OCI-M2 (cell line): ENCODE results near the gene CD81.

Source experiments
- DNase-seq: peaks from one replicate; lab custom pipeline; 2025; ENCODE audit not compliant: unreplicated experiment; lab: John Stamatoyannopoulos, UW

The CD81 gene

DNA sequence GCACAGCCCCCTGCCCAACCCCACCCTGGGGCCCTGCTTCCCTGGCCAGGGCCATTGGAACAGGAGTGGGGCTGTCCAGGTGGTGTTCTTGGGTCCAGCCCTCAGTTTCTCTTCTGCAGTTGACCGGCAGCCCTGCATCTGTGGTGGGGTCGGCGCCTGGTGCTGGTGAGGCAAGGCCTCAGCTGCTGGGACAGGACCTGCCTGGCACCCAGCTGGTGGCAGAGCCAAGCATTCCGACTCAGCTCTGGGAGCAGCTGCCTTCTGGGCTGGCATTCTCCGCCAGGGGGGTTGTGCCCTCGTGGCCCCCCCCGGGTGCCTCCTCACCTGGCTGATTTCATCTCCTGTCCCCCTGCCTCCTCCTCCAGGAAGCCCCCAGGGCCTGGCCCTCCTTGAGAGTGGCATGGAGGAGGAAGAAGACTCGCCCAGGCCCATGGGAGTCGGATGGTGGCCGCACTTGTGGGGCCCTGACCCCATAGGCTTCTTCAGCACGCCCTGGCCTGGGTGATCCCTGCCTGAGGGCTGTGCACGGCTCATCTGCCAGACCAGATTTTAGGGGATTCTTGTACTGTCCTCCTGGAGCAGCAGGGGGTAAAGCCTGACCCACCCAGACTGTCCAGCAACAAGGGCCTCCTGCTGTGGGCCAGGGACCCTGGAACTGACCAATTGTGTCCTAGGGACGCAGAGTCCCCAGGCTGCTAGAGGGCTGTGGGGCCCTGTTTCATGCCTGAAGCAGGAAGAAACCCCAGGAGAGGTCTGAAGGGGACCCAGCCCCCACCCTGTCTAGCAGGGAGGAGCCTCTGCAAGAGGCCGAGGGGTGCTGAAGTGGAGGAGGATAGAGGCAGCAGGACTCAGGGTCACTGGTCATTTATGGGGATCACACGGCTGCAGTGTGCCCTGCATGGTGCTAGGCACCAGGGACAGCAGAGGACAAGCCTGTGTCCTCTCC, 11.6 kb downstream of the CD81 start:
- DNase-seq, result no peak

DNA sequence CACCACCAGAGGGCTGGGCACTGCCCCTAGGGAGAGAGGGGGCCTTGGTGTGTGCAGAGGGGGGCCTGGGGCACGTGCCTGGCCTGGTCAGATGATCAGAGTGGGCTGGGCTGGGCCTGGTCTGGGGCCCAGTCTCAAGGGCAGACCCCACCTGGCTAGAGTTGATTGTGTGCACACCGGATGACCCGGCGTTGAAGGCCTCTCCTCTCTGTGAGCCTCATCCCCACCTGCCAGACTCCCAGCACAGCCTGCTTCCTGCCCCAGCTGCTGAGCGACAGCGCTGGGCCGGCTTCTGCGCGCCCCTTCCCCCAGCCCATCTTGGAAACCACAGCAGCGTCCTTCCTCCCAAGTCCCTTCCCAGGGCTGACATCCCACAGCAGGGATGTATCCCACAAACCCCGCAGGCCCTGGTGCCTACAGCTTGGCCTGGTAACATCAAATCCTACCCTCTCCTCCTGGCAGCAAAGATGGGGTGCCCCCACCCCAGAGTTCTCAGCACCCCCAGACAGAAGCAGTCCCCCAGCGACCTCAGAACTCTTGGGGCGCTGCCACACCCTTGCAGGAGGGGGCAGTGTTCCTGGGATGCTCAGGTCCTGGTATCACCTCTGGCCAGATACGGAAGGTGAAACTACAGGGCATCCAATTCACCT, 12.4 kb downstream of the CD81 start:
- DNase-seq, result no peak

DNA sequence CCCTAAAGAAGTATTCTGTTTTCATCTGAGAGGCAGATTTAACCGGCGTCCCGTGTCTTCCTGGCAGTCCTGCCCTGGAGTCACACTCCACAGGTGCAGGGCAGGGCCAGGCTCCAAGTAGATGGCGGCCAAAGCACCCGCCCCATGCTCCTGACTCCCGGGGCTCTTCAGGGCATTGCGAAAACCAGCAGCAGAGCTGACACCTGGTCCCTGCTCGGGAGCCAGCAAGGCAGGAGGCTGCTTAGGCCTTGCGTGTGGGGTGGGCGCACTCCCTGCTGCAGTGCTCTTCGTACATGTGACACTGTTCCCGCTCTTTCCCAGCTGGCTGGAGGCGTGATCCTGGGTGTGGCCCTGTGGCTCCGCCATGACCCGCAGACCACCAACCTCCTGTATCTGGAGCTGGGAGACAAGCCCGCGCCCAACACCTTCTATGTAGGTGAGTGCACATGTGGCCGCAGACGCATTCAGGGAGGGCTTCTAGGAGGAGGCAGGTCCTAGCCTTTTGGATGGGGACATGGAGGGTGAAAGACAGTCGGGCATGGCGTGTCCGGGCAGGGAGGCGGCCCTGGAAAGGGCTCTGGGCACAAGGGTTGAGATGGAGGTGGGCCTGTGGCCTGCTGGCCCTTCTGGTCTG, 13.1 kb downstream of the CD81 start:
- DNase-seq, result no peak

DNA sequence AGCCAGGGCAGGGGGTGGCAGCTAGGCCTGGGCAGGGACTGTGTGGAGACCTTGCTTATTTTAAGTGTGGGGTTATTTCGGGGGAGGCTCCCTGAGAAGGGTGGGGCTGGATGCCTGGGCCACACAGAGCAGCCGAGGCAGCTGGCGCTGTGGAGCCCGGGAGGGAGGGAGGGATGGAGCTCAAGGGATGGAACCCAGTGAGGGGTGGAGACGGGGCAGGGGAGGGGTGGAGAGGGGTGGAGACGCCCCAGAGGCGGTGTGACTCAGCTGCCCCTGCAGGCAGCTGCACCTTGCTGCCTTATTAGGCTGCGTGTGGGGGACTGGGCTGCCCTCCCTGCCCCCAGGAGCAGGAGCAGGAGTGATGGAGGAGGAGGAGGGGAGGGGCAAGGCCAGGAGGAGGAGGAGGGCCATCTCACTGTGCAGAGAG, 13.6 kb downstream of the CD81 start:
- DNase-seq, result no peak

DNA sequence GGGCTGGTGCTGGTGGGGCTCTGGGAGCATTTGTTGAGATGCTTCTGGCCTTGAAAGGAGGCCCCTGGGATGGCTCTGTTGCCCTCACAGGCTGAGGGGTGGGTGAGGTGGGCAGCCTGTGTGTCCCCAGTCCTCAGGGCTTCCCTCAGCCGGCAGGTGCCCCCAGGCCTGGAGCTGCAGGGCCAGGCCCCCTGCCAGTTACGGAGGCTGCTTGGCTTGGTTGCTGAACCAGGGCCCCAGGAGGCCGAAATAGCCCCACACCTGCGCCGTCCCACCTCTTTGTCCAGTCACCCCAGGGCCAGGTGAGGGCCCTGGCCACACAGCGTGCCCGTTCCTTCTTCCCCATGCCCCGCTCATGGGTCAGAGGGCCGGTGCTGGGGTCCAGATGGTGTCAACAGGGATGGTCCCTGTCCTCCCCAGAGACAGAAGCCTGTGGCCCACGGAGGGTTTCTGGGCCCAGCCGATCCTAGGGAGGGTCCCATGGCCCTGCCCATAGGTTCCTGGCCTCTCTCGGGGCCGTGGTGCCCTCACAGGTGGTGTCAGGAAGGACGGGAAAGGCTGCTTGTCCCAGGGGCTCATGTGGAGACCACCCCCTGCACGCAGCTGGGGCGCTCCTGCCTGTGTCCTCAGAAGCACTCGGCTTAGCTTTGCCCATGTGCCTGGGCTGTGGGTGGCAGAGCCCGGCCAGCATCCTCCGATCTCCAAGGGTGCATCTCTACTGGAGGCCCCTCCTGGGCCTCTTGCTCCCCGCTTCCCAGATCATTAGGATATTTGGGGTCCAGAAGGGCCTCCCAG, 14.3 kb downstream of the CD81 start:
- no peak for DNase-seq

DNA sequence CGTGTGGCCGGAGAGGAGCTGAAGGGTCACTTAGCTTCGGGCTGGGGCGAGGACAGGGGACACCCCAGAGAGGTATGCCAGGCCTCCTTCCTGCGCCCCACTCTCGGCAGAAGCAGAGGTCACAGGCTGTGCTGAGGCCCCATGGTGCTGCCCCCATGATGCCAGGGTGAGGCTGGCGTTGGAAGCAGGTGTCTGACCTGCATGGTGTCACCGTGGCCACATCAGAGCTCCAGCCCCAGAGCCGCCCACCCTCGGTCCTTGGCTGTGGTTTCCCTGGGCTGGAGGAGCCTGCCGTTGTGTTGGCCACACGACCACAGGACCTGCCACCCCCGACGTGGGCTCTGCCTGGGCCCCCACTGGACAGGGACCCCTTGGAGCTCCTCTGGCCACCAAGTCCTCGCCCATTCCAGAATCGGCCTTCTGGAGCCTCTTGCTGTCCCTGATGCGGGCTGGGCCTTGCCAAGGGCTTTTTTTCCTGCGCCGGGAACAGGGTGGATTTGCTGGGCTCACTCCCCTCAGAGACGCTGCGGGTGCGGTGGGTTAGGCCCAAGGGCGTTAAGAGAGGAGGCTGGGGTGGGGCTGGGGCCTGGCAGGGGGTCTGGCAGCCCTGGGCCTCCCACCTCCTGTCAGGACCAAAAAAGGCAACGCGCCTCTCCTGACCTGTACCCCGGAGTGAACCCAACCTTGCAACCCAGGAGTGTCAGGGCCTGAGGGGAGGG, 15.3 kb downstream of the CD81 start:
- no peak for DNase-seq

DNA sequence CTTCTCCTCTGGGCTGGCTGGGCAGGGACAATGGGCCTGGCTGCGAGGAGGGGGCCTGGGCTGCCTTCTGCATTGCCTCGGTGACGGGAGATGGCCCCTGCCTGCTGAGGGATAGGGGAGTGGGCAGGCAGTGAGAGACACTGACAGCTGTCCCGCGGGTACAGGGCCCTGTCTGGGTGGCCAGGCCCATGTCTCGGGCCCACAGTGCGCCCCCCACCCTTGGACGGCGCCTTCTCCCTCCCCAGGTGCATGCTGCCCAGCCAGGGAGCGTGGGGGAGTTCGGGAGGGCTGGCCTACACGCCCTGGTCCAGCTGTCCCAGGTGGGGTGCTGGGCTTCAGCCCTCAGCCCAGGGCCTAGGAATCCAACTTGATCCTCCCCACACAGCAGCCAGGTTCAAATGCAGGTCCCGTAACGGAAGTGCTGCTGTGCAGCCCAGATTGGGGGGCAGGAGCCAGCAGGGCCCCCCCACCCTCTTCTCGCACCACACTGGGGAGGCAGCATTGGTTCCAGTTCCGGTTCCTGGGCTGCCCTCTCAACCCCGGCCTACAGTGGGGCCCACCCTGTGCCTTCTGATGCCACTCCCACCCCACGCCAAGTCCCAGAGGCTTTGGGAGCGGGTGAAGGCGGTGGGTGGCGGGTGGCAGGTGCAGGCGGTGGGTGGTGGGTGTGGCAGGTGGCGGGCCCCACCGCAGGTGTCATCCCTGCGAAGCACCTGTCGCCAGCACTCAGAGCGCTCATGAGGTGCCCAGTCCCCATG, 16.2 kb downstream of the CD81 start:
- DNase-seq, result no peak

DNA sequence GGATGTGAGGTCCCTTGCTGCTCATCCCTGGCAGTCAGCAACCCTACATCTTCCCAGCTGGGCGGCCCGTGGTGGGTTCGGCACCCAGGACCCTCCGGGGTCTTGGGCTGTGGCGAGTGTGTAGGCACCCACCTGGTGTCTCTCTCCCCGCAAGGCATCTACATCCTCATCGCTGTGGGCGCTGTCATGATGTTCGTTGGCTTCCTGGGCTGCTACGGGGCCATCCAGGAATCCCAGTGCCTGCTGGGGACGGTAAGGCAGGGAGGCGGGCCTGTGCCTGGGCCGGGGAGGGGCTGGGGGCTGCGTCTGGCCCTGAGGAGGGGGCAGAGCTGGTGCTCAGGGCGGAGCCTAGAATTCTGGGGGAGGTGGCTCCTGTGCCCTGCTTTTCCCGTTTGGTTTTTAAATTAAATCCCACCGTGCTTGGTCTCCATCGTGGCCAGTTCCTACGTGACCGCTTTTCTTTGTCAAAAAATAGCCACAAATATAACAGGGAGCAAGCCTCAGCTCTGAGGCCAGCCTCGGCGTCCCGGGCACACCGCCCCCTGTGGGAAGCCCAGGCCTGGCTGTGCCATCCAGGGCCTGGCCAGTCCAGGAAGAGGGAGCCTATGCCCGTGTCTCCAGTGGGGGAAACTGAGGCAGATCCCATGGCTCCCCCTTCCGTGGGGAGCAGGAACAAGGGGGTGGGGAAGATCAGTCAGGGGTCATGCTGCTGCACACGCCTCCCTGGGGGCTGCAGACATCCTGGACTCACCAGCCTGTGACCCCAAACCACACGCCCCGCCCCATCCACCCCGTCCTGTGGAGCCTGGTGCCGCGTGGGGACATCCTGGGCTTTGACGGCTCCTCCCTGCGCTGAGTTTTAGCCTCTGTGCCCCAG, 17.1 kb downstream of the CD81 start:
- no peak for DNase-seq

DNA sequence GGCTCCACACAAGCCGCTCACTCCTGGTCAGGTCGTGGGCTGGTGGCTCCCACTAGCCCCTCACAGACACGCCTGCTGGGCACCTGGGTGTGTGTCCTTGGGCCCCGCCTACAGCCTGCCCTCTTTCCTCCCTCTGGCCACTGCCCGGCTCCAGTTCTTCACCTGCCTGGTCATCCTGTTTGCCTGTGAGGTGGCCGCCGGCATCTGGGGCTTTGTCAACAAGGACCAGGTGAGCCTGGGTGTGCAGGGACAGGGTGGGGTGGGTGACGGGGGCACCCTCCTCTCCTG, 17.7 kb downstream of the CD81 start:
- DNase-seq, result no peak

DNA sequence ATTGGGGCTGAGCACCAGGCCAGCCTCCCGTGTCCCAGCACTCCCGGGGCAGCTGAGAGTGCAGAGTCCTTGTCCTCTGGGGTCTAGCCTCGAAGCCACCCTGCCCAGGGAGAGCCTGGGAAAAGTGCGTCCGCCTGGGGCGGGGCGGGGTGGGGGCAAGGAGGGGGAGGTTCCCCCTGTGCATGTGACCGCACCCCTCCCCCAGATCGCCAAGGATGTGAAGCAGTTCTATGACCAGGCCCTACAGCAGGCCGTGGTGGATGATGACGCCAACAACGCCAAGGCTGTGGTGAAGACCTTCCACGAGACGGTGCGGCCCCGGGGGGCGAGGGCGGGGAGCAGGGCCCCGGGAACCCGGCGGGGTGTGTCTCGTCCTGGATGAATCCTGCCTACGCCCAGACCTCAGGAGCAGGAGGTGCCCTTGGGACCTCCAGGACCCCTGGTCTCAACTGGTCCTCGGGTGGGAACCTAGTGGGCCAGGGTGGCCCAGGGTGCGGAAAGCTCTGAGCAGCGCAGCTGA, 18.2 kb downstream of the CD81 start:
- DNase-seq, result no peak

DNA sequence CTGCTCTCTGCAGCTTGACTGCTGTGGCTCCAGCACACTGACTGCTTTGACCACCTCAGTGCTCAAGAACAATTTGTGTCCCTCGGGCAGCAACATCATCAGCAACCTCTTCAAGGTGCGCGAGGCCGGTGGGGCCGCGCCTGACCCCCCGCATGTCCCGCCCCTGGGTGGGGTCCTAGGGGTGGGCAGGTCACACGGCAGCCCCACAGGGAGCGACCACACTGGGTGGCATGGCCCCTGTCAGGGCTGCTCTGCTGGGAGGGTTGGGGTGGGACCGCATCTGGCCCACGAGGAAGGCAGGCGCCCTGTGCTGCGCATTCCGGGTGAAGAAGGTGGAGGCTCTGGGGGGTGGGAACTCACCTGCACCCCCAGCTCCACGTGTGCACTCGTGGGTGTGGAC, 18.7 kb downstream of the CD81 start:
- no peak for DNase-seq

DNA sequence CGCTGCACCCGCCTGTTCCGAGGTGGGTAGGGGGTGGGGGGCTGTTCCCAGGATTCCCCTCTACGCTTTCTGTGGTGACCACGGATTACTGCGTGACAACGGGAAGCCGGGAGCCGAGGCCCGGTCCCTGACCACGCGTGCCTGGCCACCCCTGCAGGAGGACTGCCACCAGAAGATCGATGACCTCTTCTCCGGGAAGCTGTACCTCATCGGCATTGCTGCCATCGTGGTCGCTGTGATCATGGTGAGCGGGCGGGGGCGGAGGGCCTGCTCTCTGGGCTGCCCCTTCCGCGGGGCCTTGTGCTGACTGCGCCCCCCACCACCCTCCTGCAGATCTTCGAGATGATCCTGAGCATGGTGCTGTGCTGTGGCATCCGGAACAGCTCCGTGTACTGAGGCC, 19.4 kb downstream of the CD81 start:
- DNase-seq, result no peak

DNA sequence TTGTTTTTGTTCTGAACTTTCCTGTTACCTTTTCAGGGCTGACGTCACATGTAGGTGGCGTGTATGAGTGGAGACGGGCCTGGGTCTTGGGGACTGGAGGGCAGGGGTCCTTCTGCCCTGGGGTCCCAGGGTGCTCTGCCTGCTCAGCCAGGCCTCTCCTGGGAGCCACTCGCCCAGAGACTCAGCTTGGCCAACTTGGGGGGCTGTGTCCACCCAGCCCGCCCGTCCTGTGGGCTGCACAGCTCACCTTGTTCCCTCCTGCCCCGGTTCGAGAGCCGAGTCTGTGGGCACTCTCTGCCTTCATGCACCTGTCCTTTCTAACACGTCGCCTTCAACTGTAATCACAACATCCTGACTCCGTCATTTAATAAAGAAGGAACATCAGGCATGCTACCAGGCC, 19.9 kb downstream of the CD81 start:
- DNase-seq, result no peak

DNA sequence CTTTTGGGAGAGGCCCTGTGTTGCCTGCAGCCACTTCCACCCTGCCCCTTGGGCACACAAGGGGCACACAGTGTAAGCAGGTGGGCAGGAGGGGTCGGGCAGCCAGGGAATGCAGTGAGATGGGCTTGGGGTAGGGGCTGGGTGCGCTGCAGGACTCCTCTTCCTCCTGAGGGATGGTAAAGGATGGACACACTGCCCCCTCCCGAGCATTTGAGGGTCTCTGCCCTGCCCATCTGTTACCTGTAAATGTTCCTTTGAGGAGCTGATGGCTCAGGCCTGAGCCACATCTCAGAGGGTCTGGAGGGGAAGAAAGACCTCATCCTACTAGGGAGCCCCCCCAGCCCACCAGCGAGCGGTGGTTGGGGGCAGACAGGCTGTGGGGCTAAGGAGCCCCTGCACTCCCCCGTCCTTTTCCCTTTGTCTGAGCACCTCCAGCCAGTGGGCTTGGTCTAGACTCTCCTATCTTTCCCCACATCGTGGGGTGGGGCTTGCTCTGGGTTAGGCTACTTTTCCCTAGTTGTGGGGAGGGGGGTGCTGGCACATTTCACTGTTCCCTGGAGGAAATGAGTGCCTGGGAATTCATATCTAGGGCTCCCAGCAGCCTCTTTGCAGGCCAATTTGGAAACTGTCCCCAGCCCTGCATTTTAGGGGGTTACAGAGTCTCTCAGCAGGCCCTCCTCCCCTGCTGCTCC, 21.7 kb downstream of the CD81 start:
- no peak for DNase-seq

DNA sequence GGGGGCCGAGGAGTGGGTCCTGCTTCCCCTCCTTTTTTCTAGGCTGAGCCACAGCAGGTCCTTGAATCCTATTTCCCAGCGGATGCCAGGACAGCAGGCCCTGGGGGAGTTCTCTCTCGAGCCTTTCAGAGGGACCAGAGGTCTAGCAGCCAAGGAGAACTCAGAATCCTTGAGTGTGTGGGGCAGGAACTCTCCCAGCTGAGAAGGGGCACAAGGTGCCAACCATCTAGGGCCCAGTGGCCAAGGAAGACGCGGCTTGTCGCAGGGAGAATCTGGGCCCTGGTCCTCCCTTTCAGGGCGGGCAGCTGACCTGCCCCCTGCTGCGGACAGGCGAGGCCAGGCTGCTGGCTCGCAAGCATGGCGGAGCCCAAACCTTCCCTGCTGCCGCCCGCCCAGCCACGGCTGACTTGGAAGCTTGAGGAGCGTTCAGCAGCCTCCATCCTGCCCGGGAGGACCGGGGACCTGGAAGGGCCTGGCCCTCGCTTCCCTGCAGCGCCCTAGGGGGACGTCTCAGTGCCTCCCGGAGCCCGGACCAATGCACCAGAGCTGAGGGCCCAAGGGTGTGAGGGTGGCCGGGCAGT, 22.5 kb downstream of the CD81 start:
- DNase-seq, result no peak

DNA sequence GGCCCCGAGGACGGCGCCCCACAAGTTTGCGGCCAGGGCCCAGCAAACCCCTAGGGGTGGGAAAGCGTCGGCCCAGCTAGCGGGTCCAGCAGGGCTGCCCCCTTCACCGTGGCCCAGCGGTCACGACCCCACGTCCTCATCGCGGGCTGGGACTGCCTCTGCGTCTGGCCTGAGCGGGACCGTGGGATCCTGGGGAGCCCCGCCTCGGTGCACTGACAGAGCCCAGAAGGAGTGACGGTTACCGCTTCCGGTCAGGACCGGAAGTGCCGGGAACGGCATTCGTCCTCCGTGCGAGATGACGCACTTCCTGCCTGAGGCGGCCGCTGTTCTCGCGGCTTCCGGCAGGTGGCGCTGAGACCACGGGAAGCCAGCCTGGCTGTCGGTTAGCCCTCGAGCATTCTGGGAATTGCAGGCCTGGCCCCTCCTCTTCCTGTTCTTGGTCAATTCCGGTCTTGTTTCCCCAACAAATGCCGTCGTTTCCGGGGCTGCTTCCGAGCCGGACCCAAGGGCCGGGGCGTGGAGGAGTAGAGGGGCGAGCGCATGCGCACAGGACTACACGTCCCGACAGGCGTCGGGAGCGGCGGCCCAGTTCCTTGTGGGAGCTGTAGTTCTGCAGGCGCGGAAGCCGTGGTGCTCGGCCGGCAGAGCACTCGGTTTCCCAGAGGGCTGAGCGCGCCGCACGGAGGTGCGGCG, 23.1 kb downstream of the CD81 start, which contains the start of gene TSSC4:
Gene TSSC4 (plus strand): TSS at position 682 of the 693 bp plus-strand sequence. CDS start 1,884 bp downstream, outside the sequence.
- DNase-seq, result peak; percentile 79

DNA sequence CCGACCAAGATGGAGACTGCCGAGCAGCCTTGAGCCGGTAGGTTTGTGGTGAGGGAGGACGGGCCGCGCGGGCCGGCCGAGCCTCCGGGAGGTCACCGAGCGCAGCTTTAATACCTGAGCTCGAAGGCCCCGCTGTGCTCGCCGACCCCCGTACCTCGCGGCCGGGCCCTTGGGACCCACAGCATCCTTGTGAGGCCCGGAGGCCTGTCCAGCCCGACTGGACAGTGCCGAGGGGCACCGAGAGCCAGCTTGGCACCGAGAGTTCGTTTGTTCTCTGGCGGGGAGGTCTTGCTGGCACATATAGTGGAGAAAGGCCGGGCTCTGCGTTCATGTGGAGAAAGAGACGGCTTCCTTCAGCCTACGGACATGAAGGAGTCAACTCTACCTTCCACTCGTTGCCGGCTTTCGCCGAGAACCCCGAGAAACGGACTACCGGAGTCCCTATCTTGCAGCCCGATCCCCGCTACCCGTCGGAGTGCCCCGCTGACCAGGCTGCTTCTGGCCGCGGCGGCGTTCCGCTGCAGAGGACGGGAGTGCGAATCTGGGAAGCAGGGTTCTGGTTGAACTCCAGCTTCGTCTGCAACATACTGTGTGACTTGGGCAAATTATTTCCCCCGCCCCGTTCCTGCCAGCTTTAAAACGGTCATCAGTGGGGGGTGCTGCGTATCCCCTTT, 23.8 kb downstream of the CD81 start:
- no peak for DNase-seq
